Large intestine (tissue), 3 donors: Measurements from ENCODE around the gene SETDB2. TPM values are rescaled to one million over a fixed set of nuclear protein-coding genes. Genes with fewer than 3 reads are reported as not detected.
A peak's percentile ranks its signal among the peaks of the same experiment; 100 is the strongest.

ENCODE experiments used
- DNase-seq, 2 donors: peaks; one replicate each; pipeline versions ENCODE4 v3.0.0 to v3.0.0-alpha.2; 2013
- H3K27ac ChIP-seq: one replicate; pipeline ENCODE4 v1.5.1; 2013; ENCODE audit warnings: low read length
- H3K27me3 ChIP-seq: 2 replicates; pipeline ENCODE4 v1.6.1; 2013; ENCODE audit warnings: low read length; ENCODE audit not compliant: control insufficient read depth, insufficient read depth
- H3K36me3 ChIP-seq: 2 replicates; pipeline ENCODE4 v1.6.1; 2013; ENCODE audit warnings: low read length; ENCODE audit not compliant: control insufficient read depth, insufficient read depth
- H3K4me1 ChIP-seq: one replicate; pipeline ENCODE4 v1.6.1; 2013; ENCODE audit warnings: low read length; ENCODE audit not compliant: control insufficient read depth, insufficient read depth
- H3K4me3 ChIP-seq: one replicate; pipeline ENCODE4 v1.5.1; 2013; ENCODE audit warnings: low read length
- H3K9me3 ChIP-seq: one replicate; pipeline ENCODE4 v1.6.1; 2013; ENCODE audit warnings: mild to moderate bottlenecking, low read depth, low read length, moderate library complexity; ENCODE audit not compliant: control insufficient read depth
- WGBS: methylation state at CpG from one replicate; pipeline ENCODE4 v1.1.5; 2013; ENCODE audit warnings: low lambda C conversion rate; ENCODE audit not compliant: insufficient coverage; 5-methylcytosine and 5-hydroxymethylcytosine counted together
- polyA plus RNA-seq: library from polyadenylated mRNA; unstranded; fragments of 120-200 nt; gene quantifications from one replicate; pipeline ENCODE4 v1.2.1, GENCODE V29; 2013

Gene SETDB2
- polyA plus RNA-seq, 1 donor = 13.6 TPM

DNA sequence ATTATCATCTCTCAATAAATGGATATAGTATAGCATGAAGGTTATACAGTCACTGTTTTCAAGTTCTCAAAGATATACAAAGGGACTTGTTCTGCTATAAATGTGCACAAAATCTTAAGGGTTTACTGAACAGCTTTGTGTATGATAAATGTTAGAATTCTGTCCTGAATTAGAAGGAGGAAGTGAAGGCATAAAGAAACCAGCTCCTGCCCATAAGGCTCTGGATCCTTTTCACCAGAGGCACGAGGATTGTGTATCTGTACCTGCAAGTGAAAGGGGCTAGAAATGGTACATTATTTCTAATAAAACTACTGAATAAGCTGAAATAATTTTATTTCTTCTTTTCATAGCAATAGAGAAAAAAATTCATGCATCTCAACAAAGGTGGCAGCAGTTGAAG lies 84.1 kb downstream of the SETDB2 start:
- no peak overlapping the region for H3K4me3 ChIP-seq
- no CpG with 5 or more reads among the region's 1 CpG for WGBS
- no peaks in the 10 kb centered on the region for H3K27me3 ChIP-seq
- H3K36me3 ChIP-seq = peaks cover 16% of the 10 kb centered on the region
- no peak for DNase-seq
- H3K9me3 ChIP-seq = no peaks in the 10 kb centered on the region
- H3K4me1 ChIP-seq = no peaks in the 10 kb centered on the region
- no peak overlapping the region for H3K27ac ChIP-seq

DNA sequence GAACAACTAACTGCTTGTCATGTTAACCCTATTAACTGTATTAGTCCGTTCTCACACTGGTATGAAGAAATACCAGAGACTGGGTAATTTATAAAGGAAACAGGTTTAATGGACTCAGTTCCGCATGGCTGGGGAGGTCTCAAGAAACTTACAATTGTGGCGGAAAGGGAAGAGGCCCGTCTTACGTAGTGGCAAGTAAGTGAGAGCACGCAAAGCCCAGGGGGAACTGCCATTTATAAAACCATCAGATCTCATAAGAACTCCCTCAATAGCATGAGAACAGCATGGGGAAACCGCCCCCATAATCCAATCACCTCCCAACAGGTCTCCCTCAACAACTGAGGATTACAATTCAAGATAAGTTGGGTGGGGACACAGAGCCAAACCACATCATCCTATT lies 86.4 kb downstream of the SETDB2 start:
- Histone ChIP-seq H3K4me1 (no peaks in the 10 kb centered on the region), H3K36me3 (peaks cover 20% of the 10 kb centered on the region), H3K4me3 (no peak overlapping the region), H3K9me3 (no peaks in the 10 kb centered on the region), H3K27me3 (no peaks in the 10 kb centered on the region), H3K27ac (no peak overlapping the region)
- WGBS = 90% methylated on average over 1 of the region's 7 CpGs
- DNase-seq = no peak

GRCh38 chr13:49532593-49532992 lies 88.5 kb downstream of the SETDB2 start:
- no peak for DNase-seq
- H3K27ac ChIP-seq = no peak overlapping the region
- WGBS = no CpG with 5 or more reads among the region's 1 CpG
- no peaks in the 10 kb centered on the region for H3K4me1 ChIP-seq
- H3K9me3 ChIP-seq = no peaks in the 10 kb centered on the region
- no peak overlapping the region for H3K4me3 ChIP-seq
- H3K36me3 ChIP-seq = peaks cover 15% of the 10 kb centered on the region
- H3K27me3 ChIP-seq = no peaks in the 10 kb centered on the region

GRCh38 chr13:49533011-49533410 lies 88.9 kb downstream of the SETDB2 start:
- Histone ChIP-seq H3K27ac (no peak overlapping the region), H3K9me3 (no peaks in the 10 kb centered on the region), H3K4me1 (no peaks in the 10 kb centered on the region), H3K27me3 (no peaks in the 10 kb centered on the region), H3K4me3 (no peak overlapping the region), H3K36me3 (peaks cover 16% of the 10 kb centered on the region)
- DNase-seq = no peak

DNA sequence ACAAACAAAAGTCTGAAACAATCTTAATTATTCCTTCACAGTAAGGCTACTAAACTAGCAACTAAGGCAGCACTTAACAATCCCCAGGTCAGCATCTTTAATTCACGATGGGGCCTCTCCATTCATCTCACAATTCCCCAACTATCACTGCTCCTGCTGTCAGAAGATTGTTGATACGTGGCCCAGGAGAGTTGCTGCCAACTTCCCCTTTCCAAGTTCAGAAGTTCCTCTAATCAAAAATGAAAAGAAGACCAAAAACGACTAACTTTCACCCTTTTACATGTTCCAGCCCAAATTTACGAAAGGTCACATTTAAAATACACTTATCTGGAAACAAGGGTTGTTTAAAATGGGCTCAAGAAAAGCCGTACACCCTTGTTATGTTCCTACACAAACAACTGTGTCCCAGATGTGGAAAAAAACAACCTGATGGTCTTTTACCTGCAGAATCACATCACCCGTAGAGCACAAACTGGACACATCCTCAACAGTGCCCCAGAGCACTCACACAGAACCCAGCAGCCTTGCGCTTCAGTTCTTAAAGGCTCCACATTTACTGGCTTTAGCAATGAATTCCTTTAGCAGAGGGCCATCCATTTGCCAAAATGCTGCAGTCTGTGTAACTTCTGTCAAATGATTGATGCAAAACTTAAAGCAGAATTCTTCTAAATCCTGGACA lies 89.7 kb downstream of the SETDB2 start:
- Histone ChIP-seq H3K9me3 (no peaks in the 10 kb centered on the region), H3K27me3 (no peaks in the 10 kb centered on the region), H3K36me3 (peaks cover 20% of the 10 kb centered on the region), H3K27ac (no peak overlapping the region), H3K4me1 (no peaks in the 10 kb centered on the region), H3K4me3 (no peak overlapping the region)
- 90% methylated on average over 2 of the region's 7 CpGs for WGBS
- DNase-seq = no peak

DNA sequence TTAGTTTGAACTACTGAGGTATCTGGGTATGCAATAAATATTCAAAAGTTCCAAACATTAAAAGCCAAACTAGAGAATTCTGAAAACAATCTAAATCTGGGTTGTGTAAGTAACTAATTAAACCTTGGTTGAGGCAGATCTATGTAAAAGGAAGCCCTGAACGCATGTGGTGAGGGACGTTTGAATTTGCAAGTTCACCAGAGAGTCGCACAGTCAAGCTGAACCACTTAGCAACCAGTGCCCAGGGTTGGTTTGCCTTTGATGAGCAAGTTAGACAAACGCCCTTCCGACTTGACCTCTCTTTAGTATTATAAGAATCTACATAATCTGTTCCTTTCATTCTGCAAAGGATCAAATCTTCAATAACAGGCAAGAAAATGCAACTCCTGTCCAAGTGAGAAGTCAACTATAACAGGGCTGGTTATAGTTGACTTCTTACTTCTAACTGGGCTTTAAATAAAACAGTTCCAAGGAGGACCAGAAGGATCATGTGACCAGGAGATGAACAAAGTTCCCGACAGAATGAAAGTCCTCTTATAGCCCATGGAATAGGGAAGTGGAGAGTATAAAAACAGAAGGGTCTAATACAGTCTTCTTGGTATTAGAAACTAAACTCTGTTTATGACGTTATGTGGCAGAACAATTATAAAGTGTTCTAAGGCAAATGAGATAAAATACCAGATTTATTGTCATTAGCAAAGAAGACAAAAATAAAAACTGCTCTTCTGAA lies 92.2 kb downstream of the SETDB2 start:
- no peaks in the 10 kb centered on the region for H3K27me3 ChIP-seq
- H3K36me3 ChIP-seq = peaks cover 29% of the 10 kb centered on the region
- H3K27ac ChIP-seq = no peak overlapping the region
- H3K9me3 ChIP-seq = no peaks in the 10 kb centered on the region
- WGBS = 37% methylated on average over 2 of the region's 7 CpGs
- H3K4me3 ChIP-seq = no peak overlapping the region
- peak; percentile 23 to 61 for DNase-seq
- H3K4me1 ChIP-seq = no peaks in the 10 kb centered on the region

GRCh38 chr13:49538404-49538803 lies 94.3 kb downstream of the SETDB2 start:
- no CpG with 5 or more reads among the region's 2 CpGs for WGBS
- DNase-seq = no peak
- H3K27ac ChIP-seq = no peak overlapping the region
- H3K27me3 ChIP-seq = no peaks in the 10 kb centered on the region
- no peaks in the 10 kb centered on the region for H3K4me1 ChIP-seq
- no peaks in the 10 kb centered on the region for H3K9me3 ChIP-seq
- H3K4me3 ChIP-seq = no peak overlapping the region
- H3K36me3 ChIP-seq = peaks cover 33% of the 10 kb centered on the region

GRCh38 chr13:49539313-49539712 lies 95.2 kb downstream of the SETDB2 start:
- Histone ChIP-seq H3K27ac (no peak overlapping the region), H3K36me3 (peaks cover 30% of the 10 kb centered on the region), H3K9me3 (no peaks in the 10 kb centered on the region), H3K4me3 (no peak overlapping the region), H3K4me1 (no peaks in the 10 kb centered on the region), H3K27me3 (no peaks in the 10 kb centered on the region)
- no peak for DNase-seq
- WGBS = 90% methylated on average over 4 of the region's 5 CpGs

DNA sequence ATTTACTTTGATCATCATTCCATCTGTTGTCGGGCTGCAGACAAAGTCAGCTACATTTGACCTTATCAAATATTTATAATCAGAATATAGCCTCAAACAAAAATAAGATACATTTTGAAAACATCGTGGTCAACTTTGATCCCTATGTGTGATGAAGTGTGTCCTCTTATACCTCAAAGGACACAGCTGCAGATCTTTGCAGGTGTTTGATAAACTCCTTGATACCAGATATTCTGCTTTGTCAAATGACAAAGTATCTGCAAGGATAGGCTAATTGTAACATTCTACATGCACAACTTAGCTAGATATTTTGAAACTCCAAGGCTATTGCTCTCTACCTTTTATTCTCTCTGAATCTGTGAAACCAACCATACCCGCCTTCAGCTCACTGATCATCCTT lies 95.7 kb downstream of the SETDB2 start:
- no peaks in the 10 kb centered on the region for H3K9me3 ChIP-seq
- H3K4me1 ChIP-seq = no peaks in the 10 kb centered on the region
- H3K36me3 ChIP-seq = peaks cover 30% of the 10 kb centered on the region
- no peak overlapping the region for H3K27ac ChIP-seq
- DNase-seq = no peak
- WGBS = 83% methylated on average over 1 of the region's 3 CpGs
- no peak overlapping the region for H3K4me3 ChIP-seq
- H3K27me3 ChIP-seq = no peaks in the 10 kb centered on the region

GRCh38 chr13:49540552-49540951 lies 96.5 kb downstream of the SETDB2 start:
- DNase-seq = no peak
- Histone ChIP-seq H3K9me3 (no peaks in the 10 kb centered on the region), H3K36me3 (peaks cover 33% of the 10 kb centered on the region), H3K27me3 (no peaks in the 10 kb centered on the region), H3K4me1 (no peaks in the 10 kb centered on the region), H3K4me3 (no peak overlapping the region), H3K27ac (no peak overlapping the region)
- no CpG with 5 or more reads among the region's 7 CpGs for WGBS

DNA sequence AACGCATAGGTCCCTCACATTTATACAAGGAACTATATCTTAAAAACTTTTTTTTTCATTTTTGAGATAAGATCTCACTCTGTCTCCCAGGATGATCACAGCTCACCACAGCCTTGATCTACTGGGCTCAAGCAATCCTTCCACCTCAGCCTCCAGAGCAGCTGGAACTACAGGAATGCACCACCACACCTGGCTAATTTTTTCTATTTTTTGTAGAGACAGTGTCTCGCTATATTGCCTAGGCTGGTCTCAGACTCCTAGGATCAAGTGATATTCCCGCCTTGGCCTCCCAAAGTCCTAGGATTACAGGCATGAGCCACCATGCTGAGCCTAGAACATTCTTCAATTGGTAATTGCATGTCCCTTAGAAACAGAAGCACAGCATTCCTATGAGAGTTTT lies 99.6 kb downstream of the SETDB2 start:
- no peak overlapping the region for H3K27ac ChIP-seq
- no peaks in the 10 kb centered on the region for H3K27me3 ChIP-seq
- no peak for DNase-seq
- peaks cover 44% of the 10 kb centered on the region for H3K36me3 ChIP-seq
- H3K4me3 ChIP-seq = no peak overlapping the region
- H3K4me1 ChIP-seq = no peaks in the 10 kb centered on the region
- no peaks in the 10 kb centered on the region for H3K9me3 ChIP-seq
- WGBS = 100% methylated on average over 2 of the region's 3 CpGs
